Eye (tissue), 1 donor: ENCODE data around the gene COL3A1.

Experiments used
- DNase-seq: peaks from one replicate; pipeline ENCODE4 v3.0.0-alpha.2; 2015

The COL3A1 gene

DNA sequence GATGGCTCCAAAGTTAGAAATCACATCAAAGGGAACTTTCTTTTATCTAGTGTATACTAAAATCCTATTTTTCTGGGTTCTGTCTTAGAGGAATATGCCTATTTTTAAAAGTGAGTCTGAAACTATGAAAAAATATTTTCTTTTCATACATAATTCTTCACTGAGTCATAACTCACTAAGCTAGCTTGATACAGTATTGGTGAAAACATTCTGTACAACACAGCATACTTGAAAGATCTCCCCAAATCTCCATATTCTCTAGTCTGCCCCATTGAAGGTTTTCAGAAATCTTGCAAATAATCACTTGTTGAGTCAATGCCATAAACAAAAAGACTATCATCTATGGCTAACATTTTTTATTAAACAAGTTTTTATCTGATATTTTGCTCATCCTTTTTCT, 44.5 kb downstream of the COL3A1 start:
- no peak for DNase-seq

DNA sequence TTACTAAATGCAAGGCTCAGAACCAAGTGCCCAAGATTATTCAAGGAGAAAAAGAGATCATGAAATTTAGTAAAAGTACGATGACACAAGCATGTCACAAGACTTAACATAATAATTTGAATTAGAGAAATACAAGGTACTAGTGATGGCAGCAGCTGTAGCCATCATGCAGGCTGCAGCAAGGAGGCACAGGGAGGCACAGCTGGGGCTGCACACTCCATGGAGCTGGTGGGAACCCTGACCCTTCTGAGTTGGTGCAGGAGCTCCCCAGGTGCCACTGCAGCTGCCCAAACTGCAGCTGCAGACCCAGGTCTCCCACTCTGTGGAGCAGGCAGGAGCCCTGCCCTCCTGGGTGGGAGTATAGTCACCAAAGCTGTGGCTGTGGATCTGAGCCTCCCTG, 46.0 kb downstream of the COL3A1 start:
- no peak for DNase-seq

DNA sequence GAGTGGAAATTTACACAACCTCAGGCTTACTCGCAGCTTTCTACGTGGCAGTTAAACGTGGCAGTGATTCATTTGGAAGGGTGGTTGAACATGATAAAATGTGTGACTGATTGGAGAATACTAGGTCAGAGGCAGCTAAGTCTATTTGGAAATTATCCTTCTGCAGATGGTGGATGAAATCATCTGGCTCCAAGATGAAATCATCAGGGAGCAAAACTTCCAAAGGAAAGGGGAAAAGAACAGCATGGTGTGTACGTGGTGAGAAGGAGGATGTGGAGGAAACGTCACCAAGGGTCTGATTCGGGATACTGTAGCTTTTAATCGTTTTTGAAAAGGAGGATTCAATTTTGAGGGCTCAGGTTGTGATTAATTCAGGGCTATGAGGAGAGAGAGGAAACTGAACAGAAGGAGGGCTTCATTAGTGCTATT, 47.9 kb downstream of the COL3A1 start:
- DNase-seq: peak; percentile 67

DNA sequence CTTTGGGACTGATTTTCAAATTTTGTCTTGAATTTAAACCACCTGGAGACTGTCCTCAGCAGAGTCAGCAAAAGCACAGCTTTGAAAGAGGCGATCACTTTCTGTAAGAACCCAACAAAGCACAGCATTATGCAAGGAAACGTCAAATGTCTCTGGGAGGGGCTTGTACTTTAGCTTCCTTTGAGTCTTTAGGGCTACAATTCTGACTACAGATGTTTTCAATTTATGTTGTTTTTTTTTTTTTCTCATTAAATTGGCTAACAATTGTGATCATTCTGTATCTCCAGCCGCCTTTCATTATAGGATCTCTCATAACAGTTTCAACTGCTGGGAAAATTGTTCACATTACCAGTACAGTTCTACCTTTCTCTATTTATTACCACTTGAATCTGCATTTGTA, 48.3 kb downstream of the COL3A1 start:
- DNase-seq: no peak

DNA sequence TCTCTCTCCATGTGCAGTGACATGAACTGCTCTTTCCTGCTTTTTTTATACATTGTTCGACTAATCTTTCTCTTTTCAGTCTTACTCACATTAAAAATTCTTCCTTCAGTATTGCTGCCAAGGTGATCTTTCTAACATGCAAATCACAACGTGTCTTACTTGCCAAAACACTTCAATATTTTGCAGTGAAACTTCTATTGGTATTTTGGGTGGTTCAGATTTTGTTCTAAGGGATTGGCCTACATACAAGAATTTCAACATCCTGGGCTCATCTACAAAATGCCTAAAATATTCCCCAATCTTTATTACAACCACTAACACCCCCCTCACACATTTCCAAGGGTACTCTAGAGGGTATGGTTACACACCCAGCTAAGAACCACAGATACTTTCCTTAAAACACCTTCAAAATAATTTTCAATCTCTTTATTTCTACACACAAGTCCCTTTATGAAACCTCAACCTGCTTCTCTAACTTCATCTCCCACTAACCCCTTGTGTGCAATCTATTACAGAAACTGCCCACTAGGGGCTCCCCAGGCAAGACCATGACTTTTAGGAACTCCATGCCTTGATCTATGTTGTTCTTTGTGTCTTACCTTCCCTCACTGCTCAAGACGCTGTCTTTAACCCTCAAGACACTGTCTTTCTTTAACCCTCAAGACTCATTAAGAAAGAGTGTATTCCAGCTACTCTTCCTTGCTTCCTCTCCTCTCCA, 50.9 kb downstream of the COL3A1 start:
- no peak for DNase-seq

DNA sequence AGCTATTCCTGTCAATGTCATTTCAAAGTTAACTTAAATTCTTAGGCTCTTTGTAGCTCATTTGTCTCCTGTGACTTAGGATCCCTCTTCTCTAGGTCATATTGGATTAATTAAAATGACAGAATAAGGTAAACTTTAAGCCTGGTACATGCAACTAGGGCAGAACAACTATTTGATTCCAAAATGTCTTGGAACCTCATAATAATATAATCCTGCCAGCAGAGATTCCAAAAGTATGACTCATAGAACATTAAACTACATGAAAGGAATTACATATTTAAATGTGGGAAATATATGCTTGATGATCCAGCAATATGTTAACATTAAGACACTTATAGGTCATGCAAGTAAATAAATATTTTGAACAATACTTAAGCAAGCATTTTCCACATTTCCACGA, 63.3 kb downstream of the COL3A1 start:
- no peak for DNase-seq

DNA sequence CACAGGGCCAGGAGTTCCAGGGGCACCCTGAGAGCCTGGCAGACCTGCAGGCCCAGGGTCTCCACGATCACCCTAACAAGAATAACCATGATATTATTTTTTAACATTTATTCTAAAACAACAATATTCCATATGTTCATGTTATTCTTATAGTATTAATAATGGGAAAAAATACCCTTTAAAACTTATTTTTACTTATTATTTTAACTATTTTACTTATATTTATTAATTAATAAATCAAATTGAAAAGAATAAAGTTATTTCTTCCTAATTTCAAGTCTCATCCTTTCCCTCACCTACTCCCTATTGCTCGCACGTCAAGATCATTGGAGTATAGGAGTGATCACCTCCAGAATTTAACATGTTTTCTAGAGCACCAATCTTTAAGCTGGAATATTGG, 71.7 kb downstream of the COL3A1 start:
- no peak for DNase-seq

DNA sequence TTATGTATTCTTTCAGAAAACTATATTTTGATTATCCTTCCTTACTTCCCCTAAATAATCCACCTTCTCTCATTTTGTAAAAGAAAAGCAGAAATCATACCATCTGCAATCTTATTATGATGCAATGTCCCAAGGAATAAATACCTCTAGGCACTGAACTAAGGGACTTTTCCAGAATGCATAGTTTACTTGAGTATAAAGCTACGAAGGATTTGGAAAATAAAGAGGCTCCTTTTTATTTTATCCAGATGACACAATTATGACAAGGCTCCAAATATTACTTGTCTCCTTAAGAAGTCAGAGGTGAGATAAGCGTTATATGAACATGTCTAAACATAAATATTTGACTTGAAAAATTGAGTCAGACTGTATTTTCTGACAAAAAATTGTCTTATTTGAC, 72.1 kb downstream of the COL3A1 start:
- DNase-seq: no peak

DNA sequence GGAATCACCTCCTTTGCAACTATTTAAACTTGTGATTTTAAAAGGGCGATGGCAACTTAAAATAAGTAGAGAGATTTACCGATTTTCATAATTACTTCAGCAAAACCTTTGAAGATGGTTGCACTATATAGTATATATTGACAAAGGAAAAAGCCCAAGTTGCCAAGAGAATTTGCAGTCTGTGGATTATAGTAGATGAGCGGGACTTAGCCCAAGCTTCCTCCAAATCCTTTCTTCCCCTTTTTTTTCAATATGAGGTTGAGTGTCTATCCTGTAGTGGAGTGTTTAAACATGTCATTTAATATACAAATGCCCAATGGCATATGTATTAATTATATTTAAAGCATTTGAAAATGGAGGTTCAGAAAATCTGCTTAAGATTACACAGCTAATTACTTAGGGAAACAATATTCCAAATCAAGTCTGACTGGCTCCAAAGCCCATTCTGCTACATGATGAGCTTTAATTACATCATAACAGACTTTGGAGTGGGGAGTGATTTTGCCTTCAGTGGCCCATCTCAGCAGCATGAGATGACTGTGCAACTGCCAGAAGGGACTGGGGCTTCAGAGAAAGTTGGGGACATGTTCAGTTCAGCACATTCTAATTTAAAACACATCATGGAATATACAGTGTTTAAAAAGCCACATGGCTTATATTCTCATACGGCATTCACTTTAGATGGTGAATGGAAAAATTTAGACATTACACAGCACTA, 73.2 kb downstream of the COL3A1 start:
- no peak for DNase-seq

DNA sequence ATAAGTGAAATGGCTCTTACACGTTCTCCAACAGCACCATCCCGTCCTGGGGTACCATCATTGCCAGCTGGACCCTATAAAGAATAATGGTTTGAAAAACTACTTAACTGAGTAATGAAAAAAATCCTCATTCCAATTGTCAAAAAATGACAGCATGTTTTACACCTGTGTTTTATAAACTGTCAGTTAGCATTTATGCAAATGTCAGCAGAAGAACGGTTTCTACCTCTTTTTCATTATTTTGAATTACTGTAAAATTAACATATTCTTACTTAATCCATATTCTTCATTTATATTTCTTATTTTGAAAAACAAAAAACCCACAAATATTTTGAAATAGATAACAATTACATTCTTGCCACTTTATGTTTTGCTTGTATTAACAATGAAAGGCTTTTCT, 74.0 kb downstream of the COL3A1 start:
- DNase-seq: no peak

DNA sequence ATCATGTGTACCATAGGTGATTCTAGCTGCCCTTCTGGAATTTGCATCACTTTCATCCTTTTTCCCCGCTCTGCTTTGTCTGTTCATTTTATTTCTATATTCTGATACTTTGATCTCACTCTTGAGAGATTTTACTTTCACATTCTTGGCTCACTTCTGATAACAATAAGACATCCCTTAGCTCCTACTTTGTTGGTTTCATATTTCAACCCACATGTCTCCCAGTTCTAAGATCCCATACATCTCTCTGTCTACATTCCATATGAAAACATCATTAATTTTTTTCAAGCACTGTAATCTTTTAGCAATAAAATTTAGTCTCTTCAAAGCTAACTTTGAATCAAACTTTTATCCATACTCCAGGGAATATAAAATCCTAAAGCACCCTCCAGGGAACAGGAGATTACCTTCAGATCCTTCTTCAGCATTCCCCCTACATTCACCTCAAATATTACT, 75.6 kb downstream of the COL3A1 start:
- no peak for DNase-seq

DNA sequence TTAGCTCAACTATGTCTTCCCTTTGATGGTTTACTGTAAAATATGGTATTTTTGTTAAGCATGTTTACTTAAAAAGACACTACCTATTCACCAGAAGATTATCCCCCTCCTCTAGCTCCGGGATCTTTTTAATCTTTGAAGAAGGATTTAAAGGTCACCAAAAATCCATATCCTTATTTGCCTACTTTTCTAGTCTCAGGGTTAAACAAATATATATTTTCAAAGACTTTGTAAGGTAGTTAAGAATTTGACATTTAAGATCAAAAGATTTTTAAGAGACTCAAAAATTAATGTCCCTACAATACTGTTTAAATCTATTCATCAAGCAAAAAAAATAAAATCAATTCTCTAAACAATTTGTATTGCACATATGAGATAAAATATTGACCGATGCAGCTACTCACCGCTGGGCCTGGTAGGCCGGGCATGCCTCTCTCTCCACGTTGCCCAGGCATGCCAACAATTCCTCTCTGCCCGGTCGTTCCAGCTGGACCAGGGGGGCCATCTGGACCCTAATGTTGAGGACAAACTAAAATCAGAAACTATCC, 76.1 kb downstream of the COL3A1 start:
- no peak for DNase-seq

DNA sequence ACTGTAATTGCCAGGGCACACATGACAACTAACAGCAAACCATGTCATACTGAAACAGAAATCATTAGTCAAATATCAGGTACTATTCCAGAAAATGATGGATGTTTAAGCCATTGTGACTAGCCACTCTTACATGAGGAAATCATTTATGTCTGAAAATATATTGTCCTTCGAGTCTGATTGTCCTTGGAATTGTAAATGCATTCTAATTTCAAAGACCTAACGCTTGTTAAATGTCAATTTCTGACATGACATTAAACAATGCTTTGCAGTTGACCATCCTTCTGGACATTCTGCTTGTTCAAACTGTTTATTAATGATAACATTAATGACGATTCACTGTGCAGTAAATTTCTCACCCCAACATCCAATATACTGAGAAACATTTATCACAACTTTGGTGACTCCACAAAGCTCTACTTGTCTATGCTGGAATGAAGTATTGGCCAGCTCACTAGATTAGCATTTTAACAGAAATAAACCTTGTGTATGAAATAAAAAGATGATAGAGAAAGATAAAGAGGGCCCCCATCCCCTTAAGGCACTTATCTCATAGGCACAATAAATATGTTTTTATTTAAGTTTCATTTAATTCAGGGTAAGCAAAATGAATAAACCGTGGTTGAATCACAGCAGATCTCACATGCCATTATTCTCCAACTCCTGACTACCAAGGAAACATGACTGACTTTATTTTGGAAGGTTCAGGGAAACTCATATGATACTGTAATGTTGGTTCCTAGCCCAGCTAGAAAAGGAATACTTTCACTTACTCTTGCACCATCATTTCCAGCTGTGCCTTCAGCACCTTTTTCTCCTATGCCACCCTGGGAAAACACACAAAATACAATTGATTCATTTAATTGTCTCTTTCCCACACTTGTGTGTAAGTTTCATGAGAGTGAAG, 82.3 kb downstream of the COL3A1 start:
- DNase-seq: no peak

DNA sequence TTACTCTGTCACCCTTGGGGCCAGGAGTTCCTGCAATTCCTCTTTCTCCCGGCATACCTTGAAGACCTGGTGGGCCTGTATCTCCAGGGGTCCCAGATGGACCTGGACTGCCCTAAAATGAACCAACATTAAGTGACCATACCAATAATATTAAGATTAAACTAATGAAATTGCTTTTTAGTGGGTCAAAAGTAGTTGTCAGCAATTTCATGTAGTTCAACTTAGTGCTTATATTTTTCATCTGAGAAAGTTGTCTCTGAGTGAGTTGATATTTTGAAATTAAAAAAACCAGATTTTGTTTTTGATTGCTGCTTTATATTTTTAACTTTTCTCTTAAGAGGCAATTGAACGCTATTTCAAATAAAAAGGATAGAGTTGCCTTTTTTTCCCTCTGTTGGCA, 83.1 kb downstream of the COL3A1 start:
- DNase-seq: no peak

DNA sequence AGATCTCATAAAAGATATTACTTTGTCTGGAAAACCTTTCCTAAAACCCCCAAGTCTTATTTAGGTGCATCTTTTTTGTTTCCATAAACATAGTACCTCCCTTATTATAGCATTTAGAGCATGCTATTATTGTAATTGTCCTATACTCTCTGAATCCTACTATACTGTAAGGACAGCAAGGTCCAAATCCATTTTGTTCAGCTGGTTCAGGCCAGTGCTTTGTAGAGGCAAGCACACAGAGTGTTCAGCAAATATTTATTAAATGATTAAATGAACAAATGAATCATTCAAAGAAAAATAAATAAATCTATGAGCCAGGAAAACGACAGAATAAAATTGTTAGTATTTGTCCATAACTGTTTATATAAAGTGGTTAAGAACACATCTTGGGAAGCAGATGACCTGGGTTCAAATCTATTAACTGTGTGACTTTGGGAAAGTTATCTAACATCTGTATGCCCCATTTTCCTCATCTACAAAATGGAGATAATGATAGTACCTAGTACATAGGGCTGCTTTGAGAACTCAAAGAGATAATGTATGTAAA, 86.0 kb downstream of the COL3A1 start:
- no peak for DNase-seq
